NCI-H82 (cell line): ENCODE data around the gene GNAQ.

Experiments
- DNase-seq: peaks from one replicate; lab custom pipeline; 2025; lab: John Stamatoyannopoulos, UW

Gene GNAQ

GRCh38 chr9:78031893-78032729, 500 bp upstream of the GNAQ start:
- peak; percentile 91 for DNase-seq

- DNase-seq: peak; percentile 48
These were observed 813 bp downstream of the GNAQ start for GRCh38 chr9:78030553-78031443.

- peak; percentile 40 for DNase-seq
These were observed 1.4 kb downstream of the GNAQ start for GRCh38 chr9:78030296-78030552.

- DNase-seq: no peak
These were observed 1.9 kb downstream of the GNAQ start for GRCh38 chr9:78029551-78030295.

GRCh38 chr9:78028926-78029325, 2.7 kb downstream of the GNAQ start:
- no peak for DNase-seq

- DNase-seq: no peak
These were observed 4.7 kb downstream of the GNAQ start for GRCh38 chr9:78026947-78027346.

- DNase-seq: no peak
These were observed 5.2 kb downstream of the GNAQ start for GRCh38 chr9:78026416-78026815.

- no peak for DNase-seq
These were observed 6.4 kb downstream of the GNAQ start for GRCh38 chr9:78025186-78025585.

- no peak for DNase-seq
These were observed 8.4 kb downstream of the GNAQ start for GRCh38 chr9:78023003-78023741.

- DNase-seq: no peak
These were observed 9.9 kb downstream of the GNAQ start for GRCh38 chr9:78021697-78022096.

GRCh38 chr9:78017190-78017693, 14.4 kb downstream of the GNAQ start:
- no peak for DNase-seq

- DNase-seq: no peak
These were observed 16.4 kb downstream of the GNAQ start for GRCh38 chr9:78015241-78015640.

GRCh38 chr9:78014776-78015175, 16.8 kb downstream of the GNAQ start:
- no peak for DNase-seq

GRCh38 chr9:78013934-78014333, 17.7 kb downstream of the GNAQ start:
- DNase-seq: no peak

- DNase-seq: no peak
These were observed 20.6 kb downstream of the GNAQ start for GRCh38 chr9:78011049-78011448.

- no peak for DNase-seq
These were observed 21.2 kb downstream of the GNAQ start for GRCh38 chr9:78010445-78010844.

GRCh38 chr9:78009186-78009585, 22.4 kb downstream of the GNAQ start:
- DNase-seq: no peak

GRCh38 chr9:78006734-78007133, 24.9 kb downstream of the GNAQ start:
- no peak for DNase-seq

- no peak for DNase-seq
These were observed 26.2 kb downstream of the GNAQ start for GRCh38 chr9:78005231-78006002.

- no peak for DNase-seq
These were observed 27.0 kb downstream of the GNAQ start for GRCh38 chr9:78004478-78005229.
